DMS79 (cell line): ENCODE measurements around the gene SHISA2.

Experiments
- DNase-seq: peaks from one replicate; lab custom pipeline; 2025; lab: John Stamatoyannopoulos, UW

Gene SHISA2

GRCh38 chr13:26017932-26018665, 33.7 kb downstream of the SHISA2 start:
- no peak for DNase-seq

GRCh38 chr13:26017196-26017921, 34.5 kb downstream of the SHISA2 start:
- DNase-seq = no peak

- DNase-seq = no peak
Observed at GRCh38 chr13:26016189-26016588, 35.6 kb downstream of the SHISA2 start.

- no peak for DNase-seq
Observed at GRCh38 chr13:26015271-26016125, 36.3 kb downstream of the SHISA2 start.

- no peak for DNase-seq
Observed at GRCh38 chr13:26012995-26013394, 38.8 kb downstream of the SHISA2 start.

GRCh38 chr13:26011996-26012821, 39.6 kb downstream of the SHISA2 start:
- DNase-seq = no peak

GRCh38 chr13:26011208-26011573, 40.6 kb downstream of the SHISA2 start:
- no peak for DNase-seq

GRCh38 chr13:26010487-26011207, 41.2 kb downstream of the SHISA2 start:
- DNase-seq = no peak

- DNase-seq = no peak
Observed at GRCh38 chr13:26007261-26008125, 44.3 kb downstream of the SHISA2 start.
